Esophagus muscularis mucosa (tissue), 4 donors: ENCODE data around the gene RNU5B-1.

Source experiments
- CTCF ChIP-seq, 3 experiments: fragments of 200-600 bp in 2 of 3; fragments of 450-650 bp in 1 of 3; sonication (generic) in 2 of 3; IDR thresholded peaks; one replicate each; pipeline ENCODE4 v1.5.1; 2017 to 2019; ENCODE audit warnings: antibody characterized with exemption in 3 of 3, mild to moderate bottlenecking in 2 of 3, moderate library complexity in 1 of 3
- EP300 ChIP-seq: sonication (generic); formaldehyde crosslinking; IDR thresholded peaks from one replicate; pipeline ENCODE4 v1.6.1; 2017; ENCODE audit warnings: antibody characterized with exemption
- POLR2A ChIP-seq: fragments of 450-650 bp; IDR thresholded peaks from one replicate; pipeline ENCODE4 v1.6.1; 2017; ENCODE audit warnings: antibody characterized with exemption, moderate library complexity, mild to moderate bottlenecking, low read depth

GRCh38 chr15:65328506-65329287, 24.2 kb downstream of the RNU5B-1 start:
- TF ChIP-seq POLR2A (no peak), EP300 (no peak), CTCF (IDR thresholded peaks at IDR 0.05) (no peak)
